Cardiac fibroblast (primary cell): Measurements from ENCODE around the gene KCNAB1.
"Not testable (repeated sequence)": the region's sequence is repeated elsewhere in the genome, so short reads cannot be mapped to it uniquely, and the experiment has no call there.

ENCODE experiments used
- DNase-seq, 2 donors: peaks; one replicate each; pipeline versions ENCODE4 v3.0.0 to v3.0.0-alpha.2; 2010; ENCODE audit warnings: low read depth in 2 of 2
- H3K4me3 ChIP-seq, 2 donors: replicated peaks in 1 of 2; 1 replicate in 1 of 2; 2 replicates in 1 of 2; pipeline ENCODE4 v1.5.1; 2011; ENCODE audit warnings: low read depth in 2 of 2, low read length in 2 of 2, mild to moderate bottlenecking in 2 of 2, moderate library complexity in 1 of 2
- TF ChIP-seq, protein P1 (sequence below): IDR thresholded peaks from one replicate; pipeline ENCODE4 v1.5.1; 2011; ENCODE audit warnings: low read depth, mild to moderate bottlenecking, low read length, inconsistent platforms

The KCNAB1 gene

DNA sequence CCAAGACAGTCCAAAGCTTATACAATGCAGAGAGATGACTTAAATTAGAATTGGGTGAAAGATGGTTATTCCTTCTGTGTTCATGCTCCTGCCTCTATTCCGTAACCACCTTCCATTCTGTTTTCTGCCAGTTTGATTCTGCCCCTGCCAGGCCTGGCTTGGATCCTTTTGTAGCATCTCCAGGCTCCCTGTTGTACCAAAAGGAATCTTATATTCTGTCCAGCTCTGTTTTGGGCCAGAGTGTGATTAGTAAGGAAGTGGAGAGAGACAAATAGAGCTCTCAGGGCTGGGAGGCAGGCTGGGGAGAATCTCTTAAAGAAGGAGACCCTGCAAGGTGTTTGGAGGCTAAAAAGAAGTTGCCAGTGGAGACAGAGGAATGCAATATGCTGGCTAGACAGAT is 63.8 kb downstream of the KCNAB1 start:
- DNase-seq: no peak
- no peak overlapping the region for H3K4me3 ChIP-seq
- TF ChIP-seq, protein P1, sequence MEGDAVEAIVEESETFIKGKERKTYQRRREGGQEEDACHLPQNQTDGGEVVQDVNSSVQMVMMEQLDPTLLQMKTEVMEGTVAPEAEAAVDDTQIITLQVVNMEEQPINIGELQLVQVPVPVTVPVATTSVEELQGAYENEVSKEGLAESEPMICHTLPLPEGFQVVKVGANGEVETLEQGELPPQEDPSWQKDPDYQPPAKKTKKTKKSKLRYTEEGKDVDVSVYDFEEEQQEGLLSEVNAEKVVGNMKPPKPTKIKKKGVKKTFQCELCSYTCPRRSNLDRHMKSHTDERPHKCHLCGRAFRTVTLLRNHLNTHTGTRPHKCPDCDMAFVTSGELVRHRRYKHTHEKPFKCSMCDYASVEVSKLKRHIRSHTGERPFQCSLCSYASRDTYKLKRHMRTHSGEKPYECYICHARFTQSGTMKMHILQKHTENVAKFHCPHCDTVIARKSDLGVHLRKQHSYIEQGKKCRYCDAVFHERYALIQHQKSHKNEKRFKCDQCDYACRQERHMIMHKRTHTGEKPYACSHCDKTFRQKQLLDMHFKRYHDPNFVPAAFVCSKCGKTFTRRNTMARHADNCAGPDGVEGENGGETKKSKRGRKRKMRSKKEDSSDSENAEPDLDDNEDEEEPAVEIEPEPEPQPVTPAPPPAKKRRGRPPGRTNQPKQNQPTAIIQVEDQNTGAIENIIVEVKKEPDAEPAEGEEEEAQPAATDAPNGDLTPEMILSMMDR: no peak

DNA sequence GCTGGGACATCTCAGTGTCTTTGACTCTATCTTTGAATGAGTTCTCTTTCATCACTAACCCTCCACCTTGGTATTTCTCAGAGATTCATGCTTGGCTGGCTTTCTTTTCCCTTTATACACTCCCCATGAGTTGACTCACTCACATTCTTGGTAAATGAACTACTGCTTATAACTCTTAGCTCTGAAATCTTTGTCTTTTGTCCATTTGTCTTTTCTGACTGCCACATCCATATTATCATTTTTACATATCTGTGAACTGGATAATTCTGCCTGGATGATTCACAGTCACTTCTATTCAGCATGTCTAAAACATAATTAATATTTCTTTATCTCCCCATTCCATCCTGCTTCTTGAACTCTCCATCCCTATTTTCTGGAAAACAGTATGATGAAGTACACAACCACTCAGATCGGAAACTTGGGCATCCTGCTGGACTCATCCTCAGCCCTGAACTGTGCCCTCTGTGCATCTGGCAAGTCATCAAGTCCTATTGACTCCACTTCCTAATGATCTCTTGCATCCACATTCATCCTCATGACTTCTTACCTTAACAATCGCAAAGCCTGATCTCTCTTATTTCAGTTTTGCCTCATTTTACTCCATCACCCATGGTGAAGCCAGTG is 66.9 kb downstream of the KCNAB1 start:
- TF ChIP-seq, protein P1: no peak
- H3K4me3 ChIP-seq: no peak overlapping the region
- peak; percentile 35 to 67 for DNase-seq

DNA sequence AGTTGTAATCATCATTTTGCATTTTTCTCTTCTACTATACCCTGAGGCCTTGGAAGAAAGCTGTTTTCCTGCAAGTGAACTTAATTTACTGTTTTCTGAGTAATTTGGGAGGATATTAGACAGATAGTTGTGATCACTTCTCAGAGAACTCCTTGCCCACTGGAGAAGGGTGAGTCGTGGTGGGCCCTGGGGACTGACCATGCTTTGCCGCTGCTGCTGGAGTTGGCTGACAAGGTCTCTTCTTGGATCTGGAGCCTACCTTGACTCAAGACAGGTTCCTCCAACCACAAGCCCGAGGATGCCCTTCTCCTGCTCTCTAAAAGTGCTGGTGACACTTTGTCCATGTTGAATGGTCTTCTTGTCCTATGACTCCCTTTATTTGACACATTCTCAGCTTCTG is 68.4 kb downstream of the KCNAB1 start:
- H3K4me3 ChIP-seq: no peak overlapping the region
- DNase-seq: no peak
- TF ChIP-seq, protein P1: no peak

DNA sequence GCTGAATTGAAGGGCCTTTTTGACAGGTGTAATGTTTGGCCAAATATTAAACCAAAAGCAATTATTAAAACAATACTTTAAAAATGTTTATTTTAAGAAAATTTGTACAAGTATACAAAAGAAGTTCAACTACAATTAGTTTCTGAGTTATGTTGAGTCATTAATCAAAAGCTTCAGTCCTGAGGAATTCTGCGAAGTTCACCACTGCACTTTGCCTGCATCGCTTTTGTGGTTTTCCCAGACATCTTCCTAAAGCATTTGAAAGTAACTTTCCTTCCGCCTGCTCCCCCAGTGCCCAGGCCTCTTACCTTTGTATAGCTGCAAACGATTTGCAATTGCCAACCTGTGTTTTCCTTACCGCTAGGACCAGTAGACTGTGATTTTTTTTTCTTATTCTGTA is 69.5 kb downstream of the KCNAB1 start:
- TF ChIP-seq, protein P1: no peak
- no peak overlapping the region for H3K4me3 ChIP-seq
- no peak for DNase-seq

DNA sequence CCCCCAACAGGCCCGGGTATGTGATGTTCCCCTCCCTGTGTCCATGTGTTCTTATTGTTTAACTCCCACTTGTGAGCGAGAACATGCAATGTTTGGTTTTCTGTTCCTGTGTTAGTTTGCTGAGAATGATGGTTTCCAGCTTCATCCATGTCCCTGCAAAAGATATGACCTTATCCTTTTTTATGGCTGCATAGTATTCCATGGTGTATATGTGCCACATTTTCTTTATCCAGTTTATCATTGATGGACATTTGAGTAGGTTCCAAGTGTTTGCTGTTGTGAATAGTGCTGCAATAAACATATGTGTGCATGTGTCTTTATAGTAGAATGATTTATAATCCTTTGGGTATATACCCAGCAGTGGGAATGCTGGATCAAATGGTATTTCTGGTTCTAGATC is 74.6 kb downstream of the KCNAB1 start:
- DNase-seq, H3K4me3 ChIP-seq: not testable (repeated sequence)

DNA sequence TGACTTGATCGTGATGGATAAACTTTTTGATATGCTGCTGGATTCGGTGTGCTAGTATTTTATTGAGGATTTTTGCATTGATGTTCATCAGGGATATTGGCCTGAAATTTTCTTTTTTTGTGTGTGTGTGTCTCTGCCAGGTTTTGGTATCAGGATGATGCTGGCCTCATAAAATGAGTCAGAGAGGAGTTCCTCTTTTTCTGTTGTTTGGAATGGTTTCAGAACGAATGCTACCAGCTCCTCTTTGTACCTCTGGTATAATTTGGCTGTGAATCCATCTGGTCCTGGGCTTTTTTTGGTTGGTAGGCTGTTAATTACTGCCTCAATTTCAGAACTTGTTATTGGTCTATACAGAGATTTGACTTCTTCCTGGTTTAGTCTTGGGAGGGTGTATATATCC is 76.8 kb downstream of the KCNAB1 start:
- H3K4me3 ChIP-seq, DNase-seq: not testable (repeated sequence)

DNA sequence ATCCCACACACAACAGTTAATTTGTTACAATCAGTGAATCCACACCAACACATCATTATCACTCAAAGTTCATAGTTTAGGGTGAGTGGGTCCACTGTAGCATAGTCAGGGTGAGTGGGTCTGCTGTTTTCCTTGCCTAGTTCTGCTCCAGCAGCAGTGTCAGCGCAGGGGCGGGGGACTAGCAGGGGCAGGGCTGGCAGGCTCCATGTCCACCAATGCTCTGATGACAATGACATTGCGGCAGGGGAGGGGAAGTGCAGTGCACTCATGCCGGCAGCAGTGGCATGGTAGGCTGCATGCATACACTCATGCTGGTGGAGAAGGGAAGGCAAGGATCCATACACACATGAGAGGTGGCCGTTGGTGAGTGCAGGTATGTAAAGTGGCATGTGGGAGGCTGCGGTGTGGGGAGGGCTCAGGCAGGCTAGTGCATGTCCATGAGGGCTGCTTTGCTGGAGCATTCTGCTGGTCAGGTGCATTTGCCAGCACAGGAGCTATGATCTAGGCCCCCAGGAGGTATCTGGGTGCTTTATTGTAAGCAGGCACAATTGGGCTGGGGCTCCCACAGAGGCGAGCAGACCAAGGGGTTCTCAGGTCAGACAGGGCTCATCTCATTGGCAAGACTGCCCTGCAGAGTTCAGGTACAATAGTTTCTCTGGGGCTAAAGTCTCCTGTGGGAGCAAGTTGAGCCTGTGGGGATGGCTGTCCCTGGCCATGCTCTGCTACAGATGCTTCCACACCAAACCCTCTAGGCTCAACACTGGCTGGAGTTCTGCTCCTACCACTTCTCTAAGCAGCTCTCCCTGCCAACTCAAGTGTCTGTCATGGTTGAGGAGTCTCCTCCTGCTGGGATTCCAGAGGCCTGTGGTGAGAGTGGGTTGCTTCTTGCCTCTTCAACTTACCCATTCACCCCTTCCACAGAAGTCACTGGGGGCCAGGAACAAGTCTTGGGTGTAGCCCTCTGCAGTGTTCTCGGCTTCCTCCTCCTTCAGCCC is 81.3 kb downstream of the KCNAB1 start:
- TF ChIP-seq, protein P1: no peak
- H3K4me3 ChIP-seq: no peak overlapping the region

More for the DNA sequence above, 81.3 kb downstream of the KCNAB1 start:
- no peak for DNase-seq
